HG03196 (cell line): ENCODE measurements around the gene LRP1B.
"Not testable (repeated sequence)": the region's sequence is repeated elsewhere in the genome, so short reads cannot be mapped to it uniquely, and the experiment has no call there.

Experiments used
- ATAC-seq: cut with Tn5 transposase; IDR thresholded peaks from one replicate; pipeline ENCODE4 v1.9.1; 2021; ENCODE audit not compliant: unreplicated experiment

The LRP1B gene

DNA sequence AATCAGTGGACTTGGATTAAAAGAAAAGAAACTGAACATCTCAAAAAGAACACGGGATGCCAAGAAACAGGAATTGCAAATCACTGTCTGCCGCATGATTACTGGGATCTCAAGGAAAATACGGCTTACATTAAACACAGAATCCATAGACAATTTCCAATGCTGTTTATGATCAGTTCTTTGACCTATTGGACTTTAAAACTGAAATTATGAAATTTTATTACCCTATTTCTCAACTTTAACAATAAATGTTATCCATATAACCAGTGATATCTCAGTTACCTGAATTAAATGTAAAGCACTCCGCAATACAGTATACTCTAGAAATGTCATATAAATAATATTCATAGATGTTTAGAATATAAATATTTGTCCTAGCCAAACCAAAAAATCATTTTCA is 1793.8 kb downstream of the LRP1B start:
- no peak for ATAC-seq

- no peak for ATAC-seq
These were observed 1814.5 kb downstream of the LRP1B start for GRCh38 chr2:140316345-140316744.

DNA sequence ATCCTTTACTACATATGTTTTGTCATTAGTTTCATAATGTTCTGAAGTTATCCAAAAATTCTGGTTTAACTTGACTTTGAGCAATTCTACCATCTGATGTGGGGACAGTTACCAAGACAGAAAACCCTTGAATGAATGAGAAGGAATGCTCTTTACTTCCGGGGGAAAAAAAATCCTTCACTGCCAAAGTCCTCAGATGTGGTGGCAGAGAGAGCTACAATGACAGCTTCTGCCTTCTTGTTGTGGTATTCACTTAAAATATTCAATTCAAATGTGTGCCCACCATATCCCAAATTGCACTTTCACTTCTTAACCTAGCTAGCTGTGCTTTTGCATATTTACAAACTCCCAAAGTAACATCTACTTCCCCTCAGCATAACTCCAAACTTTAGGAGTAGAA is 1818.9 kb downstream of the LRP1B start:
- ATAC-seq = no peak

DNA sequence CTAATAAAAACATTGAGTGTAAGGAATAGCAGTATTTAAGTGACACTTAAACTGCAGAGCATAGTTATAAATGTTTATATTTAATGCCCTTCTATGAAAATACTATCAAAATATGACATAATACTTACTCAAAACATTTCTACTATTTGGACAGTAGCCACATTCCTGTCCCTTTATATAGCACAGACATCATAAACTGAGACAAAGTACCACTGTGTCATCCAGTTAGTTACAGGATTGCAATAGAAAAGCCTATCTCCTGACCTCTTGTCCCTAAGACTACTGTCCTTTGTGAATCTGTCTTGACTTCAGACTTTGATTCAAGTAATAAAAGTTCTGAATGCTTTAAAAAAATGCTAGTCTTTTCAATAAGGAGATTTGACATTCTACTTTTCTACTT is 1822.1 kb downstream of the LRP1B start:
- ATAC-seq = no peak

- no peak for ATAC-seq
These were observed 1823.3 kb downstream of the LRP1B start for GRCh38 chr2:140307532-140307931.

DNA sequence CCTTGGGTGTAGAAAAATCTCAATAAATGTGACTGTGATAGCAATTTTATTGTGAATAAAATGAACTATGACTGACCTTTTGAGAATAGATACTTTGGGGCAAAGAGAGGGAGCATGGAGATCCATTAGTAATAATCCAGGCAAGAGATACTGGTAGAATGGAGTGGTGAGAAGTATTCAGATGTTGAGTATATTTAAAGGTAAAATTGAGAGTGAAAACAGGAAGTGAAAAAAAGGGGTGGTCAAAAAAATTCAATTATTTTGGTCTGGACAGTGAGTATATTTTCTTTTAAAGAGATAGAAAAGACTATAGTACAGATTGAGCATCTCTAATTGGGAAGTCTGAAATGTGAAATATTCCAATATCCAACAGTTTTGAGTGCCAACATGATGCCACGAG is 1835.0 kb downstream of the LRP1B start:
- no peak for ATAC-seq

- ATAC-seq = no peak
These were observed 1842.1 kb downstream of the LRP1B start for GRCh38 chr2:140288726-140289125.

- no peak for ATAC-seq
These were observed 1842.6 kb downstream of the LRP1B start for GRCh38 chr2:140288213-140288612.

- no peak for ATAC-seq
These were observed 1844.4 kb downstream of the LRP1B start for GRCh38 chr2:140286377-140286776.

GRCh38 chr2:140277344-140277743 is 1853.5 kb downstream of the LRP1B start:
- ATAC-seq = not testable (repeated sequence)

- no peak for ATAC-seq
These were observed 1854.2 kb downstream of the LRP1B start for GRCh38 chr2:140276661-140277060.

- no peak for ATAC-seq
These were observed 1855.4 kb downstream of the LRP1B start for GRCh38 chr2:140275427-140275826.

GRCh38 chr2:140274891-140275290 is 1855.9 kb downstream of the LRP1B start:
- no peak for ATAC-seq

- no peak for ATAC-seq
These were observed 1856.9 kb downstream of the LRP1B start for GRCh38 chr2:140273958-140274357.

- ATAC-seq = no peak
These were observed 1857.4 kb downstream of the LRP1B start for GRCh38 chr2:140273408-140273807.

GRCh38 chr2:140270224-140270623 is 1860.6 kb downstream of the LRP1B start:
- no peak for ATAC-seq

DNA sequence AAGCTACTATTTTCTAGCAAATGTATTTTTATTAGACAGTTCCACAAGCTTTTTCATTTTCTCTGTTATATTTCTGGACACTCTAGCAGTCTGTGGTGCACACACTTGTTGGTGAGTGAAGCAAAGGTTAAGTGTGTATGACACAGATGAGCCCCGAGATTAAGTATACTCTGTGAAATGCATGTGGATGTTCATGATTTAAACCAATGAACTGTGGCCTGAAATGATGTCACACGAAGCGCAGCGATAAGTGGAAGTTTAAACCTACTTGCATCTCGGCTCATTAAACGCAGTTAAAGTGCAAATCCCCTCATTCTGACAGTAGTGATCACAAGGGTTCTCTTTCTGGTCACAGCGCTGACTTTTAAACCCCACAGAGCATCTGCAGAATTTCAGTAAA is 1861.8 kb downstream of the LRP1B start:
- no peak for ATAC-seq

- ATAC-seq = no peak
These were observed 1867.9 kb downstream of the LRP1B start for GRCh38 chr2:140262908-140263307.

DNA sequence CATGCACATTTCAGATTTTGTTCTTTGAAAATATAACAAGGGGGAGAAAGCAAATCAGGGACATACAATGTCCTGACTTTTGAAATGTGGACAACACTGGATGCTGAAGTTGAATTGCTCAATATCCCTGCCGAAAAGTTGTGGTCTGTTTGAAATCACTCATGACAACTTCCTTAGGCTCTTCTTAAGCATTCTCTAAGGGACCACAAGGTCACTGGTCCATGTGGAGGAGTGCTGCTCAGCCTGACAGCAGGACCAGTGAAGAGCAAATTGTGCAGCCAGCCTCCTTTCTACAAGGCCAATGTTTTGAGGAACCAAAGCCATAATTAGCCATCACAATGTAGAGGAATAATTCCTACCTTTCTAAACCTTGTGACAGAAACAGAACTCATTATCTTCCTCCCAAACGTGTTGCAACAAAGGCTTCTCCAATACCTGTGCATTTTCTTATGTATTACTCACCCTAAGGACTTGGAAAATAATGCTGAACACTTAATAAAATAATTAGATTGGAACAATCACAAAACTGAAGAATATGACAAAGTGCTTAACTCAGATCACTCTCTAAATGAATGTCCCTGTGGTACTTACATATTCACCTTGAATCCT is 1873.0 kb downstream of the LRP1B start:
- no peak for ATAC-seq

- no peak for ATAC-seq
These were observed 1874.7 kb downstream of the LRP1B start for GRCh38 chr2:140256080-140256479.

DNA sequence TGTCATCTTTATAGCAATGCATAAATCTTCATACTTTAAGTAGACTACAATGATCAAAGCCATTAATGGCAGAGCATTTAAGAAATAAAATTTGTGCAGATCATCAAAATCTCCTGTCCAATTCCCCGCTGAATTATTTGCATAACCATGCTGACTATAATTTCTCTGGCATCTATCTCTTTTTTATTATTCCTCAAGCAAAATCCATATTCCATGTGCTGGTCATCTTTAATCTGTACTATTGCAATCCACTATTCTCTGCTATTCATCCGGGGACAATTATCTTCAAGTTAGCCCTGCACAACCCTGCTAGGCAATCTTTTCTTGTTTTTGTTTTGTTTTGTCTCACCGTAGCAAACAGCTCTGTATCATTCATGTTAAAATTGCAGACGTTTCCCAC is 1881.0 kb downstream of the LRP1B start:
- ATAC-seq = no peak

GRCh38 chr2:140248623-140249022 is 1882.2 kb downstream of the LRP1B start:
- no peak for ATAC-seq

GRCh38 chr2:140247451-140248195 is 1883.2 kb downstream of the LRP1B start:
- ATAC-seq = no peak
